HepG2 (cell line): Measurements from ENCODE around the gene CMTM5. TPM values are rescaled to one million over a fixed set of nuclear protein-coding genes. Genes with fewer than 3 reads are reported as not detected.

ENCODE experiments used
- BATF2 ChIP-seq: sonication (generic); formaldehyde crosslinking; IDR thresholded peaks from 2 replicates; pipeline ENCODE4 v1.8.0; 2022; ENCODE audit warnings: mild to moderate bottlenecking, missing genetic modification reagents, moderate library complexity
- CHD2 ChIP-seq: IDR thresholded peaks from 2 replicates; pipeline ENCODE4 v1.6.1; 2011; ENCODE audit warnings: low read depth, low read length, improper control_type of control experiment
- DZIP1 ChIP-seq: sonication (generic); formaldehyde crosslinking; IDR thresholded peaks from 2 replicates; pipeline ENCODE4 v1.5.0; 2020; ENCODE audit warnings: mild to moderate bottlenecking, missing genetic modification reagents
- EEA1 ChIP-seq: sonication (generic); formaldehyde crosslinking; IDR thresholded peaks from 2 replicates; pipeline ENCODE4 v1.5.1; 2020; ENCODE audit warnings: mild to moderate bottlenecking, missing genetic modification reagents, borderline replicate concordance
- GTF3A ChIP-seq: sonication (generic); formaldehyde crosslinking; conservative IDR thresholded peaks from 2 replicates; pipeline ENCODE4 v1.4.0; 2020; ENCODE audit warnings: mild to moderate bottlenecking, missing genetic modification reagents
- MTA1 ChIP-seq: sonication (generic); formaldehyde crosslinking; IDR thresholded peaks from 2 replicates; pipeline ENCODE4 v1.4.0; 2020; ENCODE audit warnings: missing genetic modification reagents, mild to moderate bottlenecking, borderline replicate concordance
- NFATC3 ChIP-seq: sonication (generic); formaldehyde crosslinking; IDR thresholded peaks from 2 replicates; pipeline ENCODE4 v1.5.1; 2020; ENCODE audit warnings: mild to moderate bottlenecking, missing genetic modification reagents
- NRL ChIP-seq: sonication (generic); formaldehyde crosslinking; IDR thresholded peaks from 2 replicates; pipeline ENCODE4 v1.5.0; 2020; ENCODE audit warnings: missing genetic modification reagents, mild to moderate bottlenecking, moderate library complexity, borderline replicate concordance
- PREB ChIP-seq: sonication (generic); formaldehyde crosslinking; IDR thresholded peaks from 2 replicates; pipeline ENCODE4 v1.4.0; 2020; ENCODE audit warnings: missing genetic modification reagents
- RARG ChIP-seq: sonication (generic); formaldehyde crosslinking; IDR thresholded peaks from 2 replicates; pipeline ENCODE4 v1.4.0; 2020; ENCODE audit warnings: low read depth, mild to moderate bottlenecking, missing genetic modification reagents
- SCMH1 ChIP-seq: sonication (generic); formaldehyde crosslinking; IDR thresholded peaks from 2 replicates; pipeline ENCODE4 v1.9.0; 2021; ENCODE audit warnings: missing genetic modification reagents, mild to moderate bottlenecking, borderline replicate concordance
- SNAI1 ChIP-seq: sonication (generic); formaldehyde crosslinking; IDR thresholded peaks from 2 replicates; pipeline ENCODE4 v1.5.0; 2020; ENCODE audit warnings: mild to moderate bottlenecking, missing genetic modification reagents, borderline replicate concordance
- TCF12 ChIP-seq, 2 experiments: fragments of 450-650 bp in 1 of 2; sonication (generic) in 1 of 2; formaldehyde crosslinking in 1 of 2; IDR thresholded peaks; 2 replicates each; pipeline versions ENCODE4 v1.6.1 to v1.8.0; 2017 to 2022; ENCODE audit warnings: antibody characterized with exemption in 1 of 2, mild to moderate bottlenecking in 1 of 2, missing genetic modification reagents in 1 of 2, moderate library complexity in 1 of 2
- ZNF12 ChIP-seq: sonication (generic); formaldehyde crosslinking; IDR thresholded peaks from 2 replicates; pipeline ENCODE4 v1.5.0; 2020; ENCODE audit warnings: missing genetic modification reagents
- ZNF350 ChIP-seq: sonication (generic); formaldehyde crosslinking; IDR thresholded peaks from 2 replicates; pipeline ENCODE4 v1.4.0; 2020; ENCODE audit warnings: mild to moderate bottlenecking, low read depth, missing genetic modification reagents, borderline replicate concordance
- ZNF446 ChIP-seq: sonication (generic); formaldehyde crosslinking; IDR thresholded peaks from 2 replicates; pipeline ENCODE4 v1.5.0; 2020; ENCODE audit warnings: mild to moderate bottlenecking, missing genetic modification reagents
- ZNF550 ChIP-seq: sonication (generic); formaldehyde crosslinking; IDR thresholded peaks from 2 replicates; pipeline ENCODE4 v1.4.0; 2020; ENCODE audit warnings: mild to moderate bottlenecking, missing genetic modification reagents, borderline replicate concordance
- ZNF607 ChIP-seq: sonication (generic); formaldehyde crosslinking; IDR thresholded peaks from 2 replicates; pipeline ENCODE4 v1.5.1; 2020; ENCODE audit warnings: missing genetic modification reagents, mild to moderate bottlenecking, borderline replicate concordance
- ZNF780A ChIP-seq: sonication (generic); formaldehyde crosslinking; IDR thresholded peaks from 2 replicates; pipeline ENCODE4 v1.8.0; 2022; ENCODE audit warnings: mild to moderate bottlenecking, missing genetic modification reagents, moderate library complexity
- polyA plus RNA-seq, 8 experiments: library from polyadenylated mRNA; depleted of rRNA in 3 of 8; stranded (reverse) in 7 of 8; unstranded in 1 of 8; fragments of >200 nt; fragmentation: Illumina TruSeq in 4 of 8; extraction: Trizol in 4 of 8; gene quantifications; 2 replicates each; pipeline versions ENCODE4 v1.2.1 to v1.2.3, GENCODE V29; 2011 to 2016; ENCODE audit warnings: low read depth in 4 of 8, missing spikeins in 1 of 8, mixed read lengths in 1 of 8; ENCODE audit not compliant: insufficient read depth in 1 of 8
- total RNA-seq, 5 experiments: library from RNA; depleted of rRNA; stranded (reverse); fragments of >200 nt; fragmentation: Illumina TruSeq; extraction: Trizol; gene quantifications; 2 replicates each; pipeline ENCODE4 v1.2.3, GENCODE V29; 2016; ENCODE audit warnings: low read depth in 1 of 5
- TF ChIP-seq, protein P1 (sequence below): sonication (generic); formaldehyde crosslinking; IDR thresholded peaks from 2 replicates; pipeline ENCODE4 v1.4.0; 2020; ENCODE audit warnings: missing genetic modification reagents, mild to moderate bottlenecking, borderline replicate concordance

CMTM5 gene
- total and polyA plus RNA-seq, 2 of the 13 experiments (the other 11 are each of a cell fraction or from before 2014, with no cell fraction given) = not detected

DNA sequence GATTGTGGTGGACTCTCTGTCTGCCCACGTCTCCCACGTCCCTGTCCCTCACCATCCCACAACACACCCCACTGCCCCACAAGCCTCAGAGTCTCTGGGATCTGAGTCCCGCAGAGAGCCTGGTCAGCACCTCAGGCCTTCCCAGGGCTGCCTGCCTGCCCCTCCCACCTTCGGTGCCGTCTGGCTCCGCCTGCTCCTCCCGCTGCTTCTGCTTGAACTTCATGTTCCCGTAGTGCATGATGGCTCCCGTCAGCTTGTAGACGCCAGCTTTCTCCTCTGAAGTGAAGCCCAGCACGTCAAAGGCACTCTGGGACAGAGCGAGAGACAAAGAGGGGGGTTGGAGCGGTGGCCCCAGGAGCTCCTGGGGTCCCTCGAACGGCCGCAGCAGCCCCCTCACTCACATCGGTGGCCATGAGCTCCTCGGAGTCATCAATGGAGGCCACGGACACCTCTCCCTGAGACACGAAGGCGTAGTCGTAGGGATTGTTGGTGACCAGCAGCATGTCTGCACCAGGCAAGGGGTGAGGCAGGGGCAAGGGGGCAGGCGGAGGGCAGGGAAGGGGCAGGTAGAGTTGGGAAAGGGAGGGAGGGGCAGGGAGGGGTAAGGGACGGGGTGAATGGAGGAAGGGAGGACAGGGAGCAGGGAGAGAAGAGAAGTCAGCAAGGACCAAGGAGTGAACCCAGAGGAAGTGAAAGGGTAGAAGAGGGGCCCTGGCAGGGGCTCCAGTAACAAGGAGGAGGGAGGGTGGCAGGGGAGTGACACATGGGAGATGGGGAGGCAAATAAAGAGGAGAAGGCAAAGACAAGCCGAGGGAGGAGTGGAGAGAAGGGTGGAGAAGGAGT lies 25.7 kb downstream of the CMTM5 start (continued):
- TF ChIP-seq TCF12 (IDR thresholded peaks at IDR 0.05) = no peak
- TF ChIP-seq TCF12 (CRISPR knock-in tag; IDR thresholded peaks at IDR 0.05) = no peak
- TF ChIP-seq RARG (CRISPR knock-in tag) = no peak
- TF ChIP-seq ZNF12 = no peak
- TF ChIP-seq SCMH1 (CRISPR knock-in tag) = no peak
- no peak for TF ChIP-seq PREB (CRISPR knock-in tag)
- TF ChIP-seq DZIP1 (CRISPR knock-in tag) = peak; percentile 79; the same call in 1 of the 2 replicates
- TF ChIP-seq GTF3A (CRISPR knock-in tag) = no peak
- TF ChIP-seq NRL = 0 out of 2 replicates have a peak, but pooled peaks have one; percentile 54
- TF ChIP-seq NFATC3 = no peak
- peak; percentile 37; the same call in 1 of the 2 replicates for TF ChIP-seq MTA1 (CRISPR knock-in tag)
- TF ChIP-seq ZNF446 (CRISPR knock-in tag) = 0 out of 2 replicates have a peak, but pooled peaks have one; percentile 43
- TF ChIP-seq ZNF780A (CRISPR knock-in tag) = 0 out of 2 replicates have a peak, but pooled peaks have one; percentile 30
- TF ChIP-seq CHD2 = no peak
- TF ChIP-seq SNAI1 (CRISPR knock-in tag) = no peak
- 0 out of 2 replicates have a peak, but pooled peaks have one; percentile 54 for TF ChIP-seq ZNF550 (CRISPR knock-in tag)
- TF ChIP-seq ZNF350 (CRISPR knock-in tag) = no peak; the same call in 1 of the 2 replicates
- TF ChIP-seq, protein P1, sequence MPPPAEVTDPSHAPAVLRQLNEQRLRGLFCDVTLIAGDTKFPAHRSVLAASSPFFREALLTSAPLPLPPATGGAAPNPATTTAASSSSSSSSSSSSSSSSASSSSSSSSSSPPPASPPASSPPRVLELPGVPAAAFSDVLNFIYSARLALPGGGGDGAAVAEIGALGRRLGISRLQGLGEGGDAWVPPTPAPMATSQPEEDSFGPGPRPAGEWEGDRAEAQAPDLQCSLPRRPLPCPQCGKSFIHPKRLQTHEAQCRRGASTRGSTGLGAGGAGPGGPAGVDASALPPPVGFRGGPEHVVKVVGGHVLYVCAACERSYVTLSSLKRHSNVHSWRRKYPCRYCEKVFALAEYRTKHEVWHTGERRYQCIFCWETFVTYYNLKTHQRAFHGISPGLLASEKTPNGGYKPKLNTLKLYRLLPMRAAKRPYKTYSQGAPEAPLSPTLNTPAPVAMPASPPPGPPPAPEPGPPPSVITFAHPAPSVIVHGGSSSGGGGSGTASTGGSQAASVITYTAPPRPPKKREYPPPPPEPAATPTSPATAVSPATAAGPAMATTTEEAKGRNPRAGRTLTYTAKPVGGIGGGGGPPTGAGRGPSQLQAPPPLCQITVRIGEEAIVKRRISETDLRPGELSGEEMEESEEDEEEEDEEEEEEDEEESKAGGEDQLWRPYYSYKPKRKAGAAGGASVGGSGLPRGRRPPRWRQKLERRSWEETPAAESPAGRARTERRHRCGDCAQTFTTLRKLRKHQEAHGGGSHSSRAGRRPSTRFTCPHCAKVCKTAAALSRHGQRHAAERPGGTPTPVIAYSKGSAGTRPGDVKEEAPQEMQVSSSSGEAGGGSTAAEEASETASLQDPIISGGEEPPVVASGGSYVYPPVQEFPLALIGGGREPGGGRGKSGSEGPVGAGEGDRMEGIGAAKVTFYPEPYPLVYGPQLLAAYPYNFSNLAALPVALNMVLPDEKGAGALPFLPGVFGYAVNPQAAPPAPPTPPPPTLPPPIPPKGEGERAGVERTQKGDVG (CRISPR knock-in tag) = no peak
- TF ChIP-seq BATF2 (CRISPR knock-in tag) = peak; percentile 62; the same call in 1 of the 2 replicates
- 0 out of 2 replicates have a peak, but pooled peaks have one; percentile 34 for TF ChIP-seq EEA1 (CRISPR knock-in tag)
- no peak for TF ChIP-seq ZNF607 (CRISPR knock-in tag)
